BJ (cell line): ENCODE results near the gene MED13L. TPM values are rescaled to one million over a fixed set of nuclear protein-coding genes. Genes with fewer than 3 reads are reported as not detected.

ENCODE experiments used
- CTCF ChIA-PET: fragments of 350-600 bp; formaldehyde crosslinking; extraction: SDS; loops from one replicate; lab custom pipeline; 2021; ENCODE audit warnings: antibody characterized with exemption, inconsistent platforms; lab: Yijun Ruan, JAX
- POLR2A ChIA-PET: fragments of 300-600 bp; sonication (Branson Sonifier 250); formaldehyde crosslinking; extraction: SDS; loops from one replicate; lab custom pipeline; 2021; ENCODE audit warnings: antibody characterized with exemption; lab: Charles Lee
- DNase-seq: peaks from one replicate; pipeline ENCODE4 v3.0.0-alpha.2; 2011; ENCODE audit warnings: low read depth
- H3K27me3 ChIP-seq: 2 replicates; pipeline ENCODE4 v1.6.0; 2011; ENCODE audit warnings: low read length; ENCODE audit not compliant: control insufficient read depth, insufficient read depth
- H3K36me3 ChIP-seq: 2 replicates; pipeline ENCODE4 v1.5.1; 2011; ENCODE audit warnings: low read length; ENCODE audit not compliant: control insufficient read depth, insufficient read depth
- H3K4me3 ChIP-seq: 2 replicates; pipeline ENCODE4 v1.5.1; 2011; ENCODE audit warnings: low read depth, mild to moderate bottlenecking, control low read depth, low read length
- CTCF ChIP-seq: IDR thresholded peaks from 2 replicates; pipeline ENCODE4 v1.5.1; 2011; ENCODE audit warnings: low read depth, mild to moderate bottlenecking, control low read depth, inconsistent platforms, low read length, moderate library complexity; ENCODE audit not compliant: insufficient read depth
- polyA plus RNA-seq: library from polyadenylated mRNA; depleted of rRNA; stranded (reverse); fragments of >200 nt; gene quantifications from 2 replicates; pipeline ENCODE4 v1.2.3, GENCODE V29; 2011

The MED13L gene
- polyA plus RNA-seq, 1 experiment: 43.7 TPM

DNA sequence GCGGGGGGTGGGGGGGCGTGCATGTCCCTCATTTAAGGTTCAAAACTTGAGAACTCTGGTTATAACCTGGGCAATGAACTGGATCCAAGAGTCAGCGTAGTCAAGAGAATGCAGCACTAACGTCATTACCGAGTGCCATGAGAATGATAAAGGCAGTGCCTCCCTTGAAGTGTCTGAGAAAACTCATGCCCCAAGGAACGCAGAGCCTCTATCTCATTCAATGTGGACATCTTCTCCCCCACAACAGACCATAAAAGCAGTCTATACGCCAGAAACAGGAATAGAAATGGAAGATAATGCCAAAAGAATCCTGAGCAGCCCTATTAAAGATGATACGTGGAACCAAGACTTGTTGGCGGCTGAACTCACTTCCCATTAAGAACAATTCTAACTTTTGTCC, 208.6 kb downstream of the MED13L start:
- DNase-seq: no peak
- Histone ChIP-seq H3K4me3 (no peak overlapping the region), H3K36me3 (no peaks in the 10 kb centered on the region), H3K27me3 (no peaks in the 10 kb centered on the region)
- ChIA-PET POLR2A (no interaction called here), CTCF (interaction anchor here (0.8 to 1.5 kb wide), 3 partner anchors 16 to 640 kb away, joined by 3 to 6 read pairs (median 3); no protein-coding TSS in a partner anchor)
- TF ChIP-seq CTCF: no peak

GRCh38 chr12:116068371-116068770, 209.1 kb downstream of the MED13L start:
- Histone ChIP-seq H3K4me3 (no peak overlapping the region), H3K27me3 (no peaks in the 10 kb centered on the region), H3K36me3 (no peaks in the 10 kb centered on the region)
- CTCF ChIA-PET: interaction anchor here (0.8 to 1.5 kb wide), 4 partner anchors 10 to 641 kb away, joined by 3 to 6 read pairs (median 3); no protein-coding TSS in a partner anchor
- no peak for TF ChIP-seq CTCF
- POLR2A ChIA-PET: no interaction called here
- no peak for DNase-seq

DNA sequence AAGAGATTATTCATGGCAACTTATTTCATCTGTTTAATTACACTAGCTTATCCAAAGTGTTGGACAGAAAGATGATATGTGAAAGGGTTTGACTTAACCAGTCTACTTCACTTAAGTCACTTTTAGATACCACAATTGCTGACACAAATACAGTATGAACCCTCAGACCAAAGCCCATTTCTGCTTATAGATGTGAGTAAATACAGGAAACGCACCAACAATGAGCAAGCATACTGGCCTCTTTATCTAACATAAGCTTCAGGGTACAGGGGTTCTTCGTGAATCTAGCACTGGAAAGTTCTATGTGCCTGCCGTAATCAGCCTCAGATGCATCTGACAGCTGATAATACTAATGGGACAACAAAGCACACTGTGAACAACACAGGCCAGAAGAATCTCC, 209.6 kb downstream of the MED13L start:
- POLR2A ChIA-PET: no interaction called here
- no peak for TF ChIP-seq CTCF
- no peaks in the 10 kb centered on the region for H3K27me3 ChIP-seq
- CTCF ChIA-PET: interaction anchor here (0.5 to 1.5 kb wide), 5 partner anchors 11 to 641 kb away, joined by 3 to 6 read pairs (median 3); no protein-coding TSS in a partner anchor
- H3K36me3 ChIP-seq: no peaks in the 10 kb centered on the region
- no peak overlapping the region for H3K4me3 ChIP-seq
- DNase-seq: no peak

GRCh38 chr12:116066381-116067230, 210.9 kb downstream of the MED13L start:
- POLR2A ChIA-PET: no interaction called here
- H3K27me3 ChIP-seq: no peaks in the 10 kb centered on the region
- peak; percentile 73 for TF ChIP-seq CTCF
- no peaks in the 10 kb centered on the region for H3K36me3 ChIP-seq
- H3K4me3 ChIP-seq: no peak overlapping the region
- CTCF ChIA-PET: interaction anchor here (2.2 kb wide), 1 partner anchor 13 kb away, joined by 10 read pairs; no protein-coding TSS in a partner anchor
- DNase-seq: no peak

DNA sequence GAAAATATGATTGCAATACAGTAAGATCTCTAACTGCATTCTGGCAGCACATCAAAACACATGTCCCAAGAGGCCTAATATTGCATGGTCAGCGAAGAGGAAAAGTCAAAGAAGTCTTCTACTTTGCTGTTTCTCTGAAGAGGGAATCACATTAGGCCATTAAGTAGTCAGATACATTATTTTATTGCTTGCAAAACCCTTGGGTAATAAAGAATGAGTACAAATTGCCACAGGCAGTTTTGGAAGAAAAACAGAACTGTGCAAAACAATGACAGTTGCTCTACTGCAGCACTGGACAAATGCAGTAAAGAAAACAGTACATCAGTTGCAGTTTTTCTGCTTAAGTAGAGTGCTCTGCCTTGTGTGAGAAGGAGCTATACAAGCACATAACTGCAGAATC, 211.9 kb downstream of the MED13L start:
- POLR2A ChIA-PET: no interaction called here
- CTCF ChIA-PET: interaction anchor here (2.2 kb wide), 1 partner anchor 12 kb away, joined by 10 read pairs; no protein-coding TSS in a partner anchor
- H3K27me3 ChIP-seq: no peaks in the 10 kb centered on the region
- DNase-seq: peak; percentile 11
- no peak overlapping the region for H3K4me3 ChIP-seq
- TF ChIP-seq CTCF: no peak
- H3K36me3 ChIP-seq: no peaks in the 10 kb centered on the region
